ENCODE data around the gene NANOG. TPM values are rescaled to one million over a fixed set of nuclear protein-coding genes. Genes with fewer than 3 reads are reported as not detected.
"Not testable (repeated sequence)": the region's sequence is repeated elsewhere in the genome, so short reads cannot be mapped to it uniquely, and the experiment has no call there.

The NANOG gene
- total RNA-seq, 2 donors from 2014 or later: 0.27 to 0.35 TPM

DNA sequence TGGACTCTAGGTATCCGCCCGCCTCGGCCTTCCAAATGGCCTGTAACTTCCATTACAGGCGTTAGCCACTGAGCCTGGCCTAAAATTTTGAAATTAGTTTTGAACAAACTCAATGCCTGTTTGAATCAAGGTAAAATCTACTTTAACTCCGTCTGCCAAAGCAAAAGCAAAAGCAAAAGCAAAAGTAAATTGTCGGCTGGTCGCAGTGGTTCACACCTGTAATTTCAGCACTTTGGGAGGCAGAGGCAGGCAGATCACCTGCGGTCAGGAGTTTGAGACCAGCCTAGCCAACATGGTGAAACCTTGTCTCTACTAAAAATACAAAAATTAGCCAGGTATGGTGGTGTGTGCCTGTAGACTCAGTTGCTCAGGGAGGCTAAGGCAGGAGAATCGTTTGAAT, 33.5 kb upstream of the NANOG start:
- not testable (repeated sequence) for H3K4me3 ChIP-seq; DNase-seq (ENCODE audit: low spot score); H3K4me1 ChIP-seq (ENCODE audit: control insufficient read depth in 1 of 2, low read depth in 2 of 2); ATAC-seq (ENCODE audit: insufficient number of reproducible peaks, low FRiP score, low read depth); H3K27me3 ChIP-seq (replicated peaks; ENCODE audit: insufficient read depth); H3K27ac ChIP-seq; H3K36me3 ChIP-seq; H3K9me3 ChIP-seq

DNA sequence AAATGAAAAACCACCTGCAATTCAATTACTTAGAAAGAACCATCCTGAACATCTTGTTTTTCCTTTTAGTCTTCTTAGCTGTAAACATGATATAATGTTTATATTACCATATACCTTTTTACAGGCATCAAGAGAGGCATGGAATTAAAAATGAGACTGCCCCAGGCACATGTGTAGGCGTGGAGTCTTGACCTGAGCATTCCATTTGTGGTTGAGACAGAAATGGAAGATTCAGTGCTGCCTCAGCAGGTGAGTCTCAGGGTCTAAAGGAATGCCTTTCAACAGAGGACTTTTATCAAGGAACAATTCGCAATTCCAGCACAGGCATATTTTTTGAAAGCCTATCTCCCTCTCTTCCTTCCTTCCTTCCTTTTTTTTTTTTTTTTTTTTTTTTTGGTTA, 32.2 kb upstream of the NANOG start:
- Histone ChIP-seq H3K9me3 (no peaks in the 10 kb centered on the region), H3K4me3 (no peak overlapping the region), H3K27me3 (replicated peaks; ENCODE audit: insufficient read depth) (no peaks in the 10 kb centered on the region), H3K4me1 (ENCODE audit: control insufficient read depth in 1 of 2, low read depth in 2 of 2) (no peaks in the 10 kb centered on the region), H3K27ac (no peak overlapping the region), H3K36me3 (no peaks in the 10 kb centered on the region)
- DNase-seq (ENCODE audit: low spot score) (no peak), ATAC-seq (ENCODE audit: insufficient number of reproducible peaks, low FRiP score, low read depth) (no peak)
- TF ChIP-seq, protein P1, sequence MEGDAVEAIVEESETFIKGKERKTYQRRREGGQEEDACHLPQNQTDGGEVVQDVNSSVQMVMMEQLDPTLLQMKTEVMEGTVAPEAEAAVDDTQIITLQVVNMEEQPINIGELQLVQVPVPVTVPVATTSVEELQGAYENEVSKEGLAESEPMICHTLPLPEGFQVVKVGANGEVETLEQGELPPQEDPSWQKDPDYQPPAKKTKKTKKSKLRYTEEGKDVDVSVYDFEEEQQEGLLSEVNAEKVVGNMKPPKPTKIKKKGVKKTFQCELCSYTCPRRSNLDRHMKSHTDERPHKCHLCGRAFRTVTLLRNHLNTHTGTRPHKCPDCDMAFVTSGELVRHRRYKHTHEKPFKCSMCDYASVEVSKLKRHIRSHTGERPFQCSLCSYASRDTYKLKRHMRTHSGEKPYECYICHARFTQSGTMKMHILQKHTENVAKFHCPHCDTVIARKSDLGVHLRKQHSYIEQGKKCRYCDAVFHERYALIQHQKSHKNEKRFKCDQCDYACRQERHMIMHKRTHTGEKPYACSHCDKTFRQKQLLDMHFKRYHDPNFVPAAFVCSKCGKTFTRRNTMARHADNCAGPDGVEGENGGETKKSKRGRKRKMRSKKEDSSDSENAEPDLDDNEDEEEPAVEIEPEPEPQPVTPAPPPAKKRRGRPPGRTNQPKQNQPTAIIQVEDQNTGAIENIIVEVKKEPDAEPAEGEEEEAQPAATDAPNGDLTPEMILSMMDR (IDR thresholded peaks at IDR 0.05): no peak

DNA sequence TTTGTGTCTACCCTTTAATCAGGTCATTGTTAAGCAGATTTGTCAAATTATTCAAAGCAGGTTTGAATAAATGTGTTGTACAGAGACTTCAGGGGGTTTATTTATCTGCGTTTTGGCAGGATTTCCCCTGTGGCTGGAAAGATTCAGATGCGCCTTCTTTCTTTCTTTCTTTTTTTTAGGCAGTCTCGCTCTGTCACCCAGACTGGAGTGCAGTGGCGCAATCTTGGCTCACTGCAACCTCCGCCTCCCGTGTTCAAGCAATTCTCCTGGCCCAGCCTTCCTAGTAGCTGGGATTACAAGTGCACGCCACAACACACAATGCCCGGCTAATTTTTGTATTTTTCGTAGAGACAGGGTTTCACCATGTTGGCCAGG, 30.4 kb upstream of the NANOG start:
- ATAC-seq (ENCODE audit: insufficient number of reproducible peaks, low FRiP score, low read depth): no peak
- TF ChIP-seq, protein P1 (IDR thresholded peaks at IDR 0.05): no peak
- Histone ChIP-seq H3K4me1 (ENCODE audit: control insufficient read depth in 1 of 2, low read depth in 2 of 2) (no peaks in the 10 kb centered on the region), H3K4me3 (no peak overlapping the region), H3K27ac (no peak overlapping the region), H3K27me3 (replicated peaks; ENCODE audit: insufficient read depth) (no peaks in the 10 kb centered on the region), H3K9me3 (no peaks in the 10 kb centered on the region), H3K36me3 (no peaks in the 10 kb centered on the region)
- no peak for DNase-seq (ENCODE audit: low spot score)

DNA sequence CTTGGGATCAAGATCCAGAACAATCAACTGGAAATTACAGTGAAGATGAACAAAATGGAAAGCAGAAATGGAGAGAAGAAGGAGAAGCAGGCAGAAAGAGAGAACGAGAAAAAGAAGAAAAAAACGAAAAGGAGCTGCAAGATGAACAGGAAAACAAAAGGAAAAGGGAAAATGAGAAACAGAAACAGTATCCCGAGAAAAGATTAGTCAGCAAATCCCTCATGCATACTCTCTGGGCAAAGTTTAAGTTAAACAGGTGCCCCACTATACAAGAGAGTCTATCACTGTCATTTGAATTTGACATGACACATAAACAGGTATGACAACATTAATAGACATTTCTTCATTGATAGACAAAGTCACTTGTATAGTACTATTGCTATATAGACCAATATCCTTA, 19.2 kb upstream of the NANOG start:
- Histone ChIP-seq H3K9me3 (no peaks in the 10 kb centered on the region), H3K27ac (no peak overlapping the region), H3K4me3 (no peak overlapping the region), H3K36me3 (no peaks in the 10 kb centered on the region), H3K4me1 (ENCODE audit: control insufficient read depth in 1 of 2, low read depth in 2 of 2) (no peaks in the 10 kb centered on the region), H3K27me3 (replicated peaks; ENCODE audit: insufficient read depth) (no peaks in the 10 kb centered on the region)
- no peak for ATAC-seq (ENCODE audit: insufficient number of reproducible peaks, low FRiP score, low read depth)
- TF ChIP-seq, protein P1 (IDR thresholded peaks at IDR 0.05): no peak
- DNase-seq (ENCODE audit: low spot score): no peak

DNA sequence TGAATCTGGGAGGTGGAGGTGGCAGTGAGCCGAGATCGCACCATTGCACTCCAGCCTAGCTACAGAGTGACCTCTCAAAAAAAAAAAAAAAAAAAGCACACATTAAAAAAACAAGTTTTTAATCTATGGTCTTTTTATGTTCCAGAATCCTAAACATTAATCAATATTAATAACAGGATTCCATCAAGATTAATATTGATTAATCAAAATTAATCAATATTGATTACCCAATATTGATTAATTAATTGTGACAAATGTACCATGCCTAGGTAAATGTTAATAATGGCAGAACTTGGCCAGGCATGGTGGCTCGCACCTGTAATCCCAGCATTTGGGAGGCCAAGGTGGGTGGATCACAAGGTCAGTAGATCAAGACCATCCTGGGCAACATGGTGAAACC, 7.9 kb upstream of the NANOG start:
- Histone ChIP-seq H3K9me3 (no peaks in the 10 kb centered on the region), H3K4me3 (no peak overlapping the region), H3K36me3 (no peaks in the 10 kb centered on the region), H3K27me3 (replicated peaks; ENCODE audit: insufficient read depth) (no peaks in the 10 kb centered on the region), H3K27ac (no peak overlapping the region), H3K4me1 (ENCODE audit: control insufficient read depth in 1 of 2, low read depth in 2 of 2) (no peaks in the 10 kb centered on the region)
- ATAC-seq (ENCODE audit: insufficient number of reproducible peaks, low FRiP score, low read depth) (no peak), DNase-seq (ENCODE audit: low spot score) (no peak)
- TF ChIP-seq, protein P1 (IDR thresholded peaks at IDR 0.05): no peak

DNA sequence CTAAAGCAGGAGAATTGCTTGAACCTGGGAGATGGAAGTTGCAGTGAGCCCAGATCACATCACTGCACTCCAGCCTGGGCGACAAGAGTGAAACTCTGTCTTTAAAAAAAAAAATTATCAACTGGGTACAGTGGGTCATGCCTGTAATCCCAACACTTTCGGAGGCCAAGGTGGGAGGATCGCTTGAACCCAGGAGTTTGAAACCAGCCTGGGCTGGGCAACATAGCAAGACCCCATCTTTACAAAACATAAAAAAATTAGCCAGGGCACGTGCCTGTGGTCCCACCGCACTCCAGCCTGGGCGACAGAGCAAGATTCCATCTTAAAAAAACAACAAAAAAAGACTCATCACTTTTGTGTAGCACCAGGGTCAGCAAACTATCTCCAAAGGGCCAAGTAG, 7.1 kb upstream of the NANOG start:
- Histone ChIP-seq H3K4me1 (ENCODE audit: control insufficient read depth in 1 of 2, low read depth in 2 of 2) (no peaks in the 10 kb centered on the region), H3K4me3 (no peak overlapping the region), H3K9me3 (no peaks in the 10 kb centered on the region), H3K27ac (no peak overlapping the region), H3K27me3 (replicated peaks; ENCODE audit: insufficient read depth) (no peaks in the 10 kb centered on the region), H3K36me3 (no peaks in the 10 kb centered on the region)
- DNase-seq (ENCODE audit: low spot score) (no peak), ATAC-seq (ENCODE audit: insufficient number of reproducible peaks, low FRiP score, low read depth) (no peak)
- TF ChIP-seq, protein P1 (IDR thresholded peaks at IDR 0.05): no peak

DNA sequence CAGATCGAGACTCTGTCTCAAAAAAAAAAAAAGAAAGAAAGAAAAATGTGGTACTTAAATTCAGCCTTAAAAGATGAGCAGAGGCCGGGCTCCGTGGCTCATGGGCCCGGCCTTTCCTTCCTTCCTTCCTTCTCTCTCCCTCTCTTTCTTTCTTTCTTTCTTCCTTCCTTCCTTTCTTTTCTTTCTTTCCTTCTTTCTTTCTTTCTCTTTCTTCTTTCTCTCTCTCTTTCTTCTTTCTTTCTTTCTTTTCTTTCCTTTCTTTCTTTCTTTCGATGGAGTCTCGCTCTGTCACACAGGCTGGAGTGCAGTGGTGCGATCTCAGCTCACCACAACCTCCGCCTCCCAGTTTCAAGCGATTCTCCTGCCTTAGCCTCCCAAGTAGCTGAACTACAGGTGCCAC, 5.8 kb upstream of the NANOG start:
- not testable (repeated sequence) for ATAC-seq (ENCODE audit: insufficient number of reproducible peaks, low FRiP score, low read depth); H3K36me3 ChIP-seq

More for the DNA sequence above, 5.8 kb upstream of the NANOG start:
- not testable (repeated sequence) for H3K4me3 ChIP-seq; H3K27me3 ChIP-seq (replicated peaks; ENCODE audit: insufficient read depth); H3K9me3 ChIP-seq; DNase-seq (ENCODE audit: low spot score); H3K27ac ChIP-seq; H3K4me1 ChIP-seq (ENCODE audit: control insufficient read depth in 1 of 2, low read depth in 2 of 2)
